K562 (cell line): ENCODE measurements around the gene RGL2. TPM values are rescaled to one million over a fixed set of nuclear protein-coding genes. Genes with fewer than 3 reads are reported as not detected.
A peak's percentile ranks its signal among the peaks of the same experiment; 100 is the strongest.

Experiments
- ARID2 ChIP-seq: fragments of 450-650 bp; IDR thresholded peaks from 2 replicates; pipeline ENCODE4 v1.6.1; 2017; ENCODE audit warnings: antibody characterized with exemption, mild to moderate bottlenecking
- ARNT ChIP-seq, 2 experiments: fragments of 450-650 bp; IDR thresholded peaks; 2 replicates each; pipeline ENCODE4 v1.6.1; 2016; ENCODE audit warnings: mild to moderate bottlenecking in 1 of 2
- DDX20 ChIP-seq: fragments of 450-650 bp; IDR thresholded peaks from 2 replicates; pipeline ENCODE4 v1.6.1; 2016; ENCODE audit warnings: missing genetic modification characterization, low read depth, mild to moderate bottlenecking, missing compliant biosample characterization, moderate library complexity
- HMBOX1 ChIP-seq: sonication (generic); IDR thresholded peaks from 2 replicates; pipeline ENCODE4 v1.6.1; 2016
- MAFF ChIP-seq: IDR thresholded peaks from 2 replicates; pipeline ENCODE4 v1.6.1; 2012; ENCODE audit warnings: low read length, improper control_type of control experiment
- MEF2D ChIP-seq: conservative IDR thresholded peaks from 2 replicates; pipeline ENCODE4 v1.6.1; 2016; ENCODE audit warnings: low read depth, missing genetic modification characterization, missing compliant biosample characterization
- NELFE ChIP-seq: IDR thresholded peaks from 2 replicates; pipeline ENCODE4 v1.6.1; 2011; ENCODE audit warnings: mild to moderate bottlenecking; ENCODE audit not compliant: insufficient read depth, insufficient read length
- NONO ChIP-seq, 2 experiments: fragments of 200-400 bp in 1 of 2; fragments of 450-650 bp in 1 of 2; formaldehyde crosslinking in 1 of 2; IDR thresholded peaks; 2 replicates each; pipeline ENCODE4 v1.6.1; 2017; ENCODE audit warnings: low read depth in 2 of 2, mild to moderate bottlenecking in 2 of 2, moderate library complexity in 2 of 2, low read length in 1 of 2
- RBBP5 ChIP-seq: fragments of 200-600 bp; sonication (generic); IDR thresholded peaks from 2 replicates; pipeline ENCODE4 v1.6.1; 2012; ENCODE audit warnings: borderline replicate concordance, mild to moderate bottlenecking, low read length, control low read depth, inconsistent platforms; ENCODE audit not compliant: insufficient read depth, poor library complexity, severe bottlenecking
- SETDB1 ChIP-seq: IDR thresholded peaks from one replicate; pipeline ENCODE4 v1.6.1; 2012; ENCODE audit warnings: low read length, control low read depth, inconsistent platforms
- SMARCE1 ChIP-seq: fragments of 450-650 bp; IDR thresholded peaks from 2 replicates; pipeline ENCODE4 v1.7.1; 2016; ENCODE audit warnings: mild to moderate bottlenecking
- ZFPM2 ChIP-seq: fragments of 250-450 bp; sonication (Bioruptor Pico); IDR thresholded peaks from 2 replicates; pipeline ENCODE4 v1.5.1; 2022; ENCODE audit warnings: mild to moderate bottlenecking
- ZKSCAN3 ChIP-seq: fragments of 250-450 bp; sonication (Bioruptor Pico); IDR thresholded peaks from 2 replicates; pipeline ENCODE4 v1.4.0; 2020
- ZNF134 ChIP-seq: fragments of 250-450 bp; sonication (Bioruptor Pico); conservative IDR thresholded peaks from 2 replicates; pipeline ENCODE4 v1.4.0; 2020
- ZNF146 ChIP-seq: IDR thresholded peaks from one replicate; pipeline ENCODE4 v1.6.1; 2018; ENCODE audit warnings: missing compliant biosample characterization; ENCODE audit not compliant: unreplicated experiment
- ZNF217 ChIP-seq: sonication (generic); formaldehyde crosslinking; IDR thresholded peaks from 2 replicates; pipeline ENCODE4 v1.8.0; 2022; ENCODE audit warnings: mild to moderate bottlenecking, missing genetic modification reagents
- ZNF253 ChIP-seq: fragments of 250-450 bp; sonication (Bioruptor Pico); conservative IDR thresholded peaks from 2 replicates; pipeline ENCODE4 v1.6.1; 2021; ENCODE audit warnings: mild to moderate bottlenecking
- ZNF324 ChIP-seq: fragments of 250-450 bp; sonication (Bioruptor Pico); IDR thresholded peaks from 2 replicates; pipeline ENCODE4 v1.4.0; 2020; ENCODE audit warnings: mild to moderate bottlenecking
- ZNF431 ChIP-seq: sonication (generic); formaldehyde crosslinking; IDR thresholded peaks from 2 replicates; pipeline ENCODE4 v1.8.0; 2022; ENCODE audit warnings: mild to moderate bottlenecking, missing genetic modification reagents
- ZNF507 ChIP-seq: conservative IDR thresholded peaks from 2 replicates; pipeline ENCODE4 v1.6.1; 2017; ENCODE audit warnings: missing genetic modification characterization, missing compliant biosample characterization
- ZNF592 ChIP-seq: fragments of 450-650 bp; IDR thresholded peaks from 2 replicates; pipeline ENCODE4 v1.6.1; 2017; ENCODE audit warnings: antibody characterized with exemption, mild to moderate bottlenecking
- ZNF75A ChIP-seq: fragments of 450-650 bp; formaldehyde crosslinking; IDR thresholded peaks from 2 replicates; pipeline ENCODE4 v1.4.0; 2020; ENCODE audit warnings: mild to moderate bottlenecking
- polyA plus RNA-seq, 8 experiments: library from polyadenylated mRNA; depleted of rRNA in 4 of 8; stranded (reverse) in 5 of 8; unstranded in 3 of 8; fragments of >200 nt; fragmentation: Nextera tagmentation in 2 of 8; fragmentation: Illumina TruSeq in 1 of 8; extraction: Ambion mirVana in 2 of 8; extraction: Trizol in 1 of 8; gene quantifications; 2 replicates each; pipeline versions ENCODE4 v1.2.1 to v1.2.3, GENCODE V29; 2011 to 2014; ENCODE audit warnings: inconsistent platforms in 1 of 8, missing spikeins in 1 of 8
- total RNA-seq, 7 experiments: library from RNA; depleted of rRNA in 6 of 7; stranded (reverse); fragments of >200 nt in 6 of 7; fragmentation: Illumina TruSeq in 2 of 7; extraction: Trizol in 2 of 7; gene quantifications; 2 replicates each; pipeline versions ENCODE4 v1.2.1 to v1.2.3, GENCODE V29; 2011 to 2021; ENCODE audit warnings: low replicate concordance in 1 of 7
- TF ChIP-seq, protein P1 (sequence below): fragments of 450-650 bp; conservative IDR thresholded peaks from 2 replicates; pipeline ENCODE4 v1.6.1; 2016; ENCODE audit warnings: missing genetic modification characterization, low read depth, mild to moderate bottlenecking, control low read depth, missing compliant biosample characterization

The RGL2 gene
- total and polyA plus RNA-seq, 9 of the 15 experiments (the other 6 are each of a cell fraction or from before 2014, with no cell fraction given) = 1.8 to 57.1 (median 19.5) TPM

DNA sequence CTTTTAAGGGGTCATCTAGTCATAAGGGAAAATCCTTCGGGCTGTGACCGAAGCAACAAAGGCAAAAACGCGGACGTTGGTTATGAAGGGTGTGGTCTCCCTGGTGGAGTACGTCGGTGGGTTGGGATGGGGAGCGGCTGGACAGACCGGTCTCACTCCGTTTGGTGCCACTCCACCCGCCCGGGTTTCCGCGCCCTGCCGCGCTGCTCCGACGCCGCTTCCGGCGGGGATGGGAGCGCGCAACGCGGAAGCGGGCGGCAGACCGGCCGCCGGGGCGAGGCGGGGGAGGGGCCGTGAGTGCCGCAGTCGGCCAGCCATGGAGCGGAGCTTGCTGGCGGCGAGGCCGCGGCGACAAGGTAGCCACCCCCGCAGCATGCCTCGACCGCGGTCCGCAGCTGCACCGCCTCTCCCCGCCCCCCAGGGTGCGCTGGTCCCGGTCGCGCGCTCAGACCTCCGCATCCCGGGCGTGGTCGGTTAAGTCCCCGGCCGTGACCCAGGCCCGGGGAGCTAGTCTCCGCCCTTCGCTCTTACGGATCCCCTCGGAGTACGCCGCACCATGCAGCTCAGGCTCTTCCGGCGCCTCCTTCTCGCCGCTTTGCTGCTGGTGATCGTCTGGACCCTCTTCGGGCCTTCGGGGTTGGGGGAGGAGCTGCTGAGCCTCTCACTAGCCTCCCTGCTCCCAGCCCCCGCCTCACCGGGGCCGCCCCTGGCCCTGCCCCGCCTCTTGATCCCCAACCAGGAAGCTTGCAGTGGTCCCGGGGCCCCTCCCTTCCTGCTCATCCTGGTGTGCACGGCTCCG, 21.7 kb downstream of the RGL2 start, which contains the start of gene B3GALT4 (continued):
- TF ChIP-seq HMBOX1 = peak; percentile 70
- TF ChIP-seq NONO (IDR thresholded peaks at IDR 0.05; ENCODE audit: low read depth in 2 of 2, low read length in 1 of 2) = peak in 1 of 2 experiments; percentile 97; a peak in 3 of 4 replicates
- TF ChIP-seq ZNF75A (CRISPR knock-in tag) = no peak
- TF ChIP-seq ZNF253 (CRISPR knock-in tag) = peak; percentile 79
- no peak for TF ChIP-seq ZKSCAN3 (CRISPR knock-in tag)
- 0 out of 2 replicates have a peak, but pooled peaks have one; percentile 32 for TF ChIP-seq ARID2
- TF ChIP-seq ZFPM2 (CRISPR knock-in tag) = peak; percentile 94
- TF ChIP-seq DDX20 (tag) = no peak
- peak; percentile 58; the same call in 1 of the 2 replicates for TF ChIP-seq ZNF324
- no peak for TF ChIP-seq ZNF217 (CRISPR knock-in tag)
- TF ChIP-seq, protein P1, sequence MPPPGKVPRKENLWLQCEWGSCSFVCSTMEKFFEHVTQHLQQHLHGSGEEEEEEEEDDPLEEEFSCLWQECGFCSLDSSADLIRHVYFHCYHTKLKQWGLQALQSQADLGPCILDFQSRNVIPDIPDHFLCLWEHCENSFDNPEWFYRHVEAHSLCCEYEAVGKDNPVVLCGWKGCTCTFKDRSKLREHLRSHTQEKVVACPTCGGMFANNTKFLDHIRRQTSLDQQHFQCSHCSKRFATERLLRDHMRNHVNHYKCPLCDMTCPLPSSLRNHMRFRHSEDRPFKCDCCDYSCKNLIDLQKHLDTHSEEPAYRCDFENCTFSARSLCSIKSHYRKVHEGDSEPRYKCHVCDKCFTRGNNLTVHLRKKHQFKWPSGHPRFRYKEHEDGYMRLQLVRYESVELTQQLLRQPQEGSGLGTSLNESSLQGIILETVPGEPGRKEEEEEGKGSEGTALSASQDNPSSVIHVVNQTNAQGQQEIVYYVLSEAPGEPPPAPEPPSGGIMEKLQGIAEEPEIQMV (tag) = peak; percentile 83
- TF ChIP-seq ZNF134 (CRISPR knock-in tag) = no peak
- TF ChIP-seq ZNF592 = peak; percentile 88
- 0 out of 2 replicates have a peak, but pooled peaks have one; percentile 10 for TF ChIP-seq SMARCE1
- TF ChIP-seq ZNF507 (tag) = no peak
- TF ChIP-seq ZNF146 (CRISPR knock-in tag) = no peak
- peak; percentile 66 for TF ChIP-seq SETDB1
- no peak for TF ChIP-seq MEF2D (tag)
- no peak for TF ChIP-seq MAFF
- TF ChIP-seq RBBP5 = peak; percentile 85
- no peak for TF ChIP-seq ARNT (IDR thresholded peaks at IDR 0.05)
- no peak for TF ChIP-seq NELFE
- peak; percentile 81 for TF ChIP-seq ZNF431 (CRISPR knock-in tag)
